ENCODE data around the gene DAD1. TPM values are rescaled to one million over a fixed set of nuclear protein-coding genes. Genes with fewer than 3 reads are reported as not detected.

DAD1 gene
- total RNA-seq, 2 donors from 2014 or later, result 176 to 193 TPM

DNA sequence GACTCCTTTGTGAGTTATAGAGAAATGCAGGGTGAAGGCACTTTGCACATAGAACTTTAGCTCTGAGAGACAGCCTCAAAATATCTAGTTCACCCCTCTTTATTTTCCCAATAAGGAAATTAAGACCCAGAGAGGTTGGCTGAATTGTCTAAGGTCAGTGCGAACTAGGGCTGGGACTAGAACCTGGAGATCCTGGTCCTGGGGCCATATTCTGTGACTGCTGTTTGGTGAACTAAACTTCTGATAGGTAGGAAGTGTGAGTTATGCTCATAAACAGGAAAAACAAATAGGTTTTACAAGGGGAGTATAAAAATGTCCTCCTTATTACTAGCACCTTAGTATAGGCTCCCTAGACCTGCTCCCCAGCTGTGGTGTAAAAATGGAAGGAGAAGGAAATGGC lies 53.9 kb downstream of the DAD1 start:
- H3K9me3 Mint-ChIP-seq, result no peaks in the 10 kb centered on the region
- Histone ChIP-seq H3K4me1 (ENCODE audit: control insufficient read depth, insufficient read depth, low read length) (no peaks in the 10 kb centered on the region), H3K9ac (ENCODE audit: extremely low read depth, low read length, poor library complexity, severe bottlenecking) (no peak overlapping the region), H3K4me3 (ENCODE audit: low read length) (no peak overlapping the region), H3K27ac (ENCODE audit: low read depth, low read length) (no peak overlapping the region), H3K36me3 (ENCODE audit: control insufficient read depth, insufficient read depth, low read length) (no peaks in the 10 kb centered on the region), H3K9me3 (ENCODE audit: control insufficient read depth, low read length) (no peaks in the 10 kb centered on the region), H3K27me3 (ENCODE audit: control insufficient read depth, insufficient read depth, low read length, poor library complexity, severe bottlenecking) (no peaks in the 10 kb centered on the region)
- TF ChIP-seq, protein P1, sequence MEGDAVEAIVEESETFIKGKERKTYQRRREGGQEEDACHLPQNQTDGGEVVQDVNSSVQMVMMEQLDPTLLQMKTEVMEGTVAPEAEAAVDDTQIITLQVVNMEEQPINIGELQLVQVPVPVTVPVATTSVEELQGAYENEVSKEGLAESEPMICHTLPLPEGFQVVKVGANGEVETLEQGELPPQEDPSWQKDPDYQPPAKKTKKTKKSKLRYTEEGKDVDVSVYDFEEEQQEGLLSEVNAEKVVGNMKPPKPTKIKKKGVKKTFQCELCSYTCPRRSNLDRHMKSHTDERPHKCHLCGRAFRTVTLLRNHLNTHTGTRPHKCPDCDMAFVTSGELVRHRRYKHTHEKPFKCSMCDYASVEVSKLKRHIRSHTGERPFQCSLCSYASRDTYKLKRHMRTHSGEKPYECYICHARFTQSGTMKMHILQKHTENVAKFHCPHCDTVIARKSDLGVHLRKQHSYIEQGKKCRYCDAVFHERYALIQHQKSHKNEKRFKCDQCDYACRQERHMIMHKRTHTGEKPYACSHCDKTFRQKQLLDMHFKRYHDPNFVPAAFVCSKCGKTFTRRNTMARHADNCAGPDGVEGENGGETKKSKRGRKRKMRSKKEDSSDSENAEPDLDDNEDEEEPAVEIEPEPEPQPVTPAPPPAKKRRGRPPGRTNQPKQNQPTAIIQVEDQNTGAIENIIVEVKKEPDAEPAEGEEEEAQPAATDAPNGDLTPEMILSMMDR (conservative IDR thresholded peaks at IDR 0.05), result no peak
- H3K27ac Mint-ChIP-seq, result no peak overlapping the region
- no peak for DNase-seq
- 100% methylated on average over 1 of the region's 1 CpG for WGBS, 2 experiments (ENCODE audit: insufficient coverage in 1 of 2, insufficient read length in 1 of 2)
- H3K36me3 Mint-ChIP-seq (ENCODE audit: low read depth), result no peaks in the 10 kb centered on the region
- no peaks in the 10 kb centered on the region for H3K27me3 Mint-ChIP-seq (ENCODE audit: insufficient read depth)
- H3K4me1 Mint-ChIP-seq, result peaks cover 3% of the 10 kb centered on the region
- no peak overlapping the region for H3K4me3 Mint-ChIP-seq

DNA sequence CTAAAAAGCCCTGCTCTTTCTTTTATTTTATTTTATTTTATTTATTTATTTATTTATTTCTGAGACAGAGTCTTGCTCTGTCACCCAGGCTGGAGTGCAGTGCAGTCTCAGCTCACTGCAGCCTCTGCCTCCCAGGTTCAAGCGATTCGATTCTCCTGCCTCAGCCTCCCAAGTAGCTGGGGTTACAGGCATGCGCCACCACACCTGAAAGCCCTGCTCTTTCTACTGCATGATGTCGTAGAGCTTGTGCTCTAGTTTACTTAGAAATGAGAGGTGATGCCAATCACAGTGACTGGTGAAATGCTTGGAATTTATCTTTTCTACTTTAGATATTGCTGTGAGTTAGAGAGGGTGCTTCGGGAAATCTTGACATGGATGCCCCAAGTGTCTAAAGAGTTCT lies 54.5 kb downstream of the DAD1 start:
- H3K4me1 ChIP-seq (ENCODE audit: control insufficient read depth, insufficient read depth, low read length), result no peaks in the 10 kb centered on the region
- no peaks in the 10 kb centered on the region for H3K27me3 Mint-ChIP-seq (ENCODE audit: insufficient read depth)
- H3K9me3 Mint-ChIP-seq, result no peaks in the 10 kb centered on the region
- DNase-seq, result no peak
- H3K4me1 Mint-ChIP-seq, result peaks cover 3% of the 10 kb centered on the region
- no peaks in the 10 kb centered on the region for H3K36me3 Mint-ChIP-seq (ENCODE audit: low read depth)
- WGBS, 2 experiments (ENCODE audit: insufficient coverage in 1 of 2, insufficient read length in 1 of 2), result 95 to 100% methylated on average over 3 to 5 of the region's 5 CpGs
- no peak overlapping the region for H3K27ac ChIP-seq (ENCODE audit: low read depth, low read length)
- no peaks in the 10 kb centered on the region for H3K36me3 ChIP-seq (ENCODE audit: control insufficient read depth, insufficient read depth, low read length)
- no peak overlapping the region for H3K4me3 Mint-ChIP-seq
- no peak overlapping the region for H3K9ac ChIP-seq (ENCODE audit: extremely low read depth, low read length, poor library complexity, severe bottlenecking)
- TF ChIP-seq, protein P1 (conservative IDR thresholded peaks at IDR 0.05), result no peak
- H3K9me3 ChIP-seq (ENCODE audit: control insufficient read depth, low read length), result no peaks in the 10 kb centered on the region
- H3K27me3 ChIP-seq (ENCODE audit: control insufficient read depth, insufficient read depth, low read length, poor library complexity, severe bottlenecking), result no peaks in the 10 kb centered on the region
- no peak overlapping the region for H3K4me3 ChIP-seq (ENCODE audit: low read length)
- H3K27ac Mint-ChIP-seq, result no peak overlapping the region

DNA sequence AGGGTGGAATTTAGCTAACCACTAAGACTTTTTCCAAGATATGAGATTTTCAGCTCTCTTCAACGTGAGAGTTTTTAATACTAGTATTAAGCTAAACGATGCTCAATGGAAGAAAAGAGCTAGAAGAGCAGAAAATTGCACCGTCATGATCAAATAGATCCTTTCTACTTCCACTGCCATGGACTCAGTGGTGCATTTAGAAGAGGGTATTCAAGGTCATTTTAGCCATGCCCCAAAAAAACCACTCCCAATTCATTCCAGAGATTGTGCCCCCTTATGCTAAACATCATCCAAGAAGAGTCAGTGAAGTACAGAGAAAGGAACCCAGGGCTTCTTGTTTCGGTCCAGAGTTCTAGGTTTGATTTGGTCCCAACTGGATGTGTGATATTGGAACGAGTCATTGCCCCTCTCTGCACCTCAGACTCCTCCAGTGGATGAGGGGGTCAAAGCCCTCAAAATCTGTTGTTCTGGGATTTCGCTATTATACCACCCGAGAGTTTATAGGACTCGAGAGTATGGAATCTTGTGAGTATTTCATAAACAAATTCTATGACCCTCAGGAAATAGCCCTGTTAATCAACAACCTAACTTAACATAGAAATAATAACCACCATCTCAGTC lies 55.2 kb downstream of the DAD1 start:
- Histone ChIP-seq H3K27me3 (ENCODE audit: control insufficient read depth, insufficient read depth, low read length, poor library complexity, severe bottlenecking) (no peaks in the 10 kb centered on the region), H3K4me1 (ENCODE audit: control insufficient read depth, insufficient read depth, low read length) (no peaks in the 10 kb centered on the region), H3K9ac (ENCODE audit: extremely low read depth, low read length, poor library complexity, severe bottlenecking) (no peak overlapping the region), H3K36me3 (ENCODE audit: control insufficient read depth, insufficient read depth, low read length) (no peaks in the 10 kb centered on the region), H3K9me3 (ENCODE audit: control insufficient read depth, low read length) (no peaks in the 10 kb centered on the region), H3K27ac (ENCODE audit: low read depth, low read length) (no peak overlapping the region), H3K4me3 (ENCODE audit: low read length) (no peak overlapping the region)
- H3K36me3 Mint-ChIP-seq (ENCODE audit: low read depth), result no peaks in the 10 kb centered on the region
- DNase-seq, result no peak
- no peaks in the 10 kb centered on the region for H3K9me3 Mint-ChIP-seq
- WGBS, 2 experiments (ENCODE audit: insufficient coverage in 1 of 2, insufficient read length in 1 of 2), result 90 to 98% methylated on average over 4 to 8 of the region's 8 CpGs
- no peak overlapping the region for H3K27ac Mint-ChIP-seq
- peaks cover 3% of the 10 kb centered on the region for H3K4me1 Mint-ChIP-seq
- TF ChIP-seq, protein P1 (conservative IDR thresholded peaks at IDR 0.05), result no peak
- H3K4me3 Mint-ChIP-seq, result no peak overlapping the region
- no peaks in the 10 kb centered on the region for H3K27me3 Mint-ChIP-seq (ENCODE audit: insufficient read depth)

Measured in endodermal cell (in vitro differentiated cells).